GM21360 (cell line): Measurements from ENCODE around the gene APBA1.

ENCODE experiments used
- ATAC-seq: cut with Tn5 transposase; IDR thresholded peaks from one replicate; pipeline ENCODE4 v1.9.1; 2021; ENCODE audit warnings: mild to moderate bottlenecking, moderate library complexity; ENCODE audit not compliant: unreplicated experiment

The APBA1 gene

DNA sequence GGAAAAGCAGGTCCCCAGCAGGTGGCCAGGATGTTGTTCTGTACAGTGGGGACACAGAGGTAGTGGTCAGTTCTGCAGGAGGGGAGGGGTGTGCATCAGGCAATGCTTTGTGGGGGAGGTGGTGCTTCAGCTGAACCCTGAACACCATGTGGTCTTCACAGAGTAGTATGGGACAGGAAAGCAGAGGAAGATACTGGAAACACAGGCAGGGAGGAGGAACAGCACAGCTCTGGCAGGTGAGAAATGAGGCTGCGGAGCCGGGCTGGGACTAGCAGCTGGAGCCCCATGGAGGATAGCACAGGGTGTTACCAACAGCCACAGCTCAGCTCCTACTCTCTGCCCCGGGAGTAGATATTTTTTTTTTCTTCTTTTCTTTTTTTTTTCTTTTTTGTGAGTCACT, 185.7 kb downstream of the APBA1 start:
- ATAC-seq: no peak

- ATAC-seq: no peak
These were observed 186.7 kb downstream of the APBA1 start for GRCh38 chr9:69485466-69485865.

- no peak for ATAC-seq
These were observed 188.2 kb downstream of the APBA1 start for GRCh38 chr9:69483886-69484422.

DNA sequence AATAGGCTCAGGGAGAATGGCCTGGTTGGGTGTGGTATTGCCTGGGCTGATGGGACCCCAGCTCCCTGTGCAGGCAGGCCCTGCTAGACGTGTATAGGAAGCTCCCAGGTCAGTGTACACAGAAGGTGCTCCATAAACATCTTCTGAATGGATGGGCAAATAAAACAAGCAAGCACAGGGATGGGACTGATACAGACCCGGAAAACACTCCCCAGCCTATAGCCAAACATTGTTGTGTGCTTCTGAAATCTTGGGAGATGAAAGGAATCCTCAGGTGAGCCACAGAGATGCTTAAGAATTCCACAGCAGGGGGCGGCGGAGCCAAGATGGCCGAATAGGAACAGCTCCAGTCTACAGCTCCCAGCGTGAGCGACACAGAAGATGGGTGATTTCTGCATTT, 195.4 kb downstream of the APBA1 start:
- ATAC-seq: no peak

DNA sequence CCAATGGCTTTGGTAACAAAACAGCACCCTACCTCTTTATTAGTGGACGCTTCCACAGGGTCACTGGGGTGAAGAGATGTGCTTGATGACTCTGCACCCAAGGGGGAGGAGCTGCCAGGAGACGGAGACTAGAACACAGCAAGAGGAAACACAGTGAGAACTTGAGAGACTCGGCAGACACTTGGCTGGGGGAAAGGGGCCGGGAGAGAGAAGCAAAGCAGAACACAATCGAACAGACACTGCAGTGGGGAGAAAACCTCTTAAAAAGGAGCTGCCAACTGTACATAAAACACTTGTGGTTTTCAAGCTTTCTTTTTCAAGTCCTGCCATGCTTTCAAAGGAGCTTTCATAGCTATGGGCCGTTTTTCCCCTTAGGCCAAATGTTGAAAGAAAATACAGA, 196.2 kb downstream of the APBA1 start:
- ATAC-seq: no peak

- ATAC-seq: no peak
These were observed 197.3 kb downstream of the APBA1 start for GRCh38 chr9:69474821-69475220.

DNA sequence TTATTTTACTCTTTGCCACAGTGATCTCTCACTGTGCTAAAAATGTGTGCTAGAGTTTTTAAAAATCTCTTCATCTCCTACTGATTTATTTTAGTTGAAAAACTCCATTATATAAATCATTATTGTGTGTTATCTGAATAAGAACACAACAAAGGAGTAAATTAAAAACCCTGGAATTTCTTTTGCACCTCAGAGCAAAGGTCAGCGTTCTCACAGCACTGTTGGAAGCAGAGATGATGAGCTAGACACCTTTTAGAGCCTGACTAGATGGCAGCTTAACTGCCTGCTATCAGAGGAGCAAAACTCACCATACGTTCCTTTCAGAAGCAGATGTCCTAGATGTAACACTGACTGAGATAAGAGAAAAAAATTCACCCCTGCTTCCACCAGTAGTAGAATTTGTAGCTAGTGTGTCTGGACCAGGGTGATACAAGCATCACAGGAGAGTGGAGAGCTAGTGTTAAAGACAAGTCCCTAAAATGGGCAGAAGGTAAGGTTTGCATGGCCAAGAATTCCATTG, 200.0 kb downstream of the APBA1 start:
- ATAC-seq: no peak

GRCh38 chr9:69471433-69471832, 200.7 kb downstream of the APBA1 start:
- no peak for ATAC-seq

DNA sequence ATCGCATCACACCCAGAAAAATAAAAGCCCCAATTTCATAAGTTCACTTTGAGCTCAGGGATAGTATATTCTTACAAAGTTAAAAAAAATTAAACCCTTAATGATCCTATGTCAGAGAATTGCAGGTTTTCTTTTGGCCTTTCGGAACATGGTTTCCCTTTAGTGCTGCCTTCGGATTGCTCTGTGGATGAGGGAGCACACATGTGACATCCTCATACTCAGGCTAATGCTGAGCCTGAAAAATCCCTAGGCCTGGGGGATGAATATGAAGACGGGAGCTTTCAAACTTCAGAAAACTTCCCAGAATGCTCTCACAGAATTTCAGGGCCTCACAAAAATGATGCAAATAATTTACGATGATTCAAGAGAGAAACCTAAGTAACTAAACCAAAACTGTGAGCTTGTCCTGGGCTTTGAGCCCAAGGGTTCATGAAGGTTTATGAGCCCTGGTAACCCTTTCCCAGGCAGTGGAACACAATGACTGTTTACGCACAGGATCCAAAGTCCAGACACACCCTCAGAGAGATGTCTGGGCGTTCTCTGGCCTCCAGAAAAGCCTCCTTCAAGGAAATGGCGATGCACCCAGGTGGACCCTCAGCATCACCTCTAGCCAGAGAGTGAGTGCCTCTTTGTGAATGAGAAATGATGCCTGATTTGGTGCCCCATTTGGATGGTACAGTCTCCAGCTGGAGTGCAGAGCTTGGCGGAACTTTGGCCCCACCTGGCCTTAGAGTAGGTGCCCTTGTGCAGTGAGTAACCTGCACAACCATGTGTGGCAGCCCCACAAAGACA, 201.8 kb downstream of the APBA1 start:
- ATAC-seq: no peak

- no peak for ATAC-seq
These were observed 203.0 kb downstream of the APBA1 start for GRCh38 chr9:69469136-69469535.

DNA sequence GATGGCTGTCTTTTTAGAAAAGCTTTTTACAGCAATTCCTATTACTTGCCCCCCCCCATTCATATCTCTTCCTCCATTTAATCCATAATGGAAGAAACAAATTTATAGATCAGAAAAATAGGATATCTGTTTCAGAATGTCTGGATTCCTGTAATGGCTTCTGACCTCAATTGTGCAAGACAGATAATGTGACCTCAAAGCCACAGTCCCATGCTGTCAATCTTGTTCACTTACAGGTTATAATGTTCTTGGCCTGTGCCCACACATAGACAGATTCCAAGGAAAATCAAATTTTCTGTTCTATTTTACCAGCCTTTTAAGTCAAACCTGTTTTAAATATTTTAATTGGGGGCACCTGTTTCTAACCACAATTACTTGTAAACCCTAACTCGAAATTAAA, 203.8 kb downstream of the APBA1 start:
- ATAC-seq: no peak

DNA sequence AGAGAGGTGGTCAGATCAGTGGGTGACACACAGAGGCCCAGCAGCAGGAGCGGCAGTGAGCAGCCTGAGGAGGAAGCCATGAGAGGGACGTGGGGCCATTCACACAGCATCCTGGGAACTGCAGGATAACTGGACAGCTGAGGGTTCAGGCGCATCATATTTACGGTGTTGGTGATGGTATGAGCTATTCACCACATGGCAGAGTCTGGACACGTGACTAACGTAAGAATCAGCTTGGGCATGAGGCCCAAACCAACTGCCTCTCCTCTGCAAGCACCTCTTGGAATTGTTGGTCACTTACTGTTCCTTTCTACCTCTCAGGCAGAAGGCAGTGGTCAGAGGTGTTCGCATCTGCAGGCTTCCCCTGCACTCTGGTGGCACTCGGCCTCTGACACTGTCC, 206.0 kb downstream of the APBA1 start:
- ATAC-seq: no peak

DNA sequence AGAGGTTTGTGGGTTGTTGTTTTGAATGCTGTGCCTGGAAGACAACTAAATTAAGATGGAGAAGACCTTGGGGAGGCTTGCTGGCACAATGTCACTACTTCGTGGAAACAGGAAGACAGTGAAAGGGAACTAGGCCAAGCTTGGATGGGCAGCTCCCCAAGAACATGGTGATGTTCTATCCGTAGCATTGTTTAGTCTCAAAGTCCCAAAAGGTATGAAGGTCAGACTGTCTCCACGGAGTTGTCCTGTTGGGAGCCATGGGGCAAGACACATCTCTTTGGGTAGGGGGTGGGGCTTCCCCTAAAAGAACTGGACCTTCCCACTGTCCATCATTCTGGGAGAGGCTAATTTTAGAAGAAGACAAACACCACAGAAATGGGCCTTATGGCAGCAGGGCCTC, 206.7 kb downstream of the APBA1 start:
- no peak for ATAC-seq

DNA sequence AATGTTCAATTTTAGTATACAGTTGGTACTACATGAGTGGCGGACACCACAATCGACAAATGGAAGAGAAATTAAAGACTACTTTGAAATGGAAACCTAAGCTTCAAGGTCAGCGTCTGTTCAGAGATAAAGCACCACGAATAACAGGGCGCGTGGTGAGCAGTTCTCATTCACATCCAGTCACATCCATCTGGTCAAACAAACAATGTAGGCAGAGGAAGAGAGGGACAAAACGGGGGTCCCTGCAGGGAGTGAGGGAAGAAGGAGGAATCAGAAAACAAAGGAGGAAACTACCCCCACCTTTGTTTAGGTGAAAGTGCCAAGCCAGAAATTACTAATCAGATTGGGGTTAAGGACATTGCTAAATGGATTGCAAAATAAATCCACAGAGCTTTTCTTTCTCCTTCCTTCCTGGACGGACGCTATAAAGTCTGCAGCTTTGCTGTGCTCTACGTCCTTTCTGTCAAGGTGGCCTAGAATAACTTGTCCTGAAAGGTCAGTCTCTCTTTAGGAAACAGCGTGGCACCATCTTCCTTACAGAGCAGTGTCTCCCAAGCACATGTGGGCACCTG, 208.6 kb downstream of the APBA1 start:
- ATAC-seq: no peak

GRCh38 chr9:69462394-69462793, 209.8 kb downstream of the APBA1 start:
- no peak for ATAC-seq

DNA sequence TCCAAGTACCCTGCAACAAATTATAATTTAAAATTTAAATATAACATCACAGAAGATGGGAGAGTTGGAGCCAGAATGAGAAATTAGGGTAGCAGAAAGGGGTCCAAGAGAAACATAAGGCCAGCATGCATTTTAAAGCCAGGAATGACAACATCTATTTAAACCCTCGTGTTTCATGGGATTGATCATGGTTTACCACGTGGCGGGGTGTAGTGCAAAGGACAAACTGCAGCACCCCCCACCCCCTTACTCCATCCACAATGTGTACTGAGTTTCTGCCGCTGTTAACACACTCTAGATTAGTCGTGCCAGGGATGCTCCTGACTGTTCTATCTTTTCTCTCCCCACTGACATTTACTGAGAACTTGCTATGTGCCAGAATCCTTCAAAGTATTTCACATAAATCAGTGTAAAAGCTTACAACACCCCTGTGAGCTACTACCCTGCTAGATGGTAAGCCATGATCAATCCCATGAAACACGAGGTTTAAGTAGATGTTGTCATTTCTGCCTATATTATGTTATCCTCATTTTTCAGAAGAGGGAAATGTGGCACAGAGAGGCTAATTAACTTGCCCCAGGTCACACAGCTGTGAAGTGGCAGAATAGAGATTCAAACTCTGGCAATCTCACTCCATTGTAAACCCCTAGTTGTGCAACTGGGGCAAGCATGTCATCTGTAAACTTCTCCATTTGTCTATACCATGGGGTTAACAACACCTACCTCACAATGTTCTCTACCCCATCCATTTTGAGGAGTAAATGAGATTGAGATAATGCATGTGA, 210.9 kb downstream of the APBA1 start:
- ATAC-seq: no peak

DNA sequence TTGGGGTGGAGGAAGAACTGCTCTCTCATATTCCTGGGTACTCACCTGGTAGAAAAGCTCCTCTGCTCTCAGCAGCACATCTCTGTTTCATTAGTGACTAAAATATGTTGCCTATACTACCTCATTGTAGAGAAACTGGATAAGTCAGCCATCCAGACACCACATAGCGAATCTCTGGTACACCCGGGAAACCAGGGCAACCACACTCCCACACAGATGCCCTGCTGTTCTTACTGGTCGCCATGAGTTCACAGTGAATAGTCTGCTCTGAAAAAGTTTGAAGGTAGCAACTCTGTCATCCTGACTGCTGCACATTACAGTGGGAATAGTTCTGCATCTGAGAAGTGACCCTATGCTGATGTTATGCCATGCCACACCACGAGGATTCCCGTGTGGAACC, 212.2 kb downstream of the APBA1 start:
- ATAC-seq: no peak

GRCh38 chr9:69458176-69458575, 214.0 kb downstream of the APBA1 start:
- no peak for ATAC-seq

GRCh38 chr9:69456201-69456600, 216.0 kb downstream of the APBA1 start:
- ATAC-seq: no peak

DNA sequence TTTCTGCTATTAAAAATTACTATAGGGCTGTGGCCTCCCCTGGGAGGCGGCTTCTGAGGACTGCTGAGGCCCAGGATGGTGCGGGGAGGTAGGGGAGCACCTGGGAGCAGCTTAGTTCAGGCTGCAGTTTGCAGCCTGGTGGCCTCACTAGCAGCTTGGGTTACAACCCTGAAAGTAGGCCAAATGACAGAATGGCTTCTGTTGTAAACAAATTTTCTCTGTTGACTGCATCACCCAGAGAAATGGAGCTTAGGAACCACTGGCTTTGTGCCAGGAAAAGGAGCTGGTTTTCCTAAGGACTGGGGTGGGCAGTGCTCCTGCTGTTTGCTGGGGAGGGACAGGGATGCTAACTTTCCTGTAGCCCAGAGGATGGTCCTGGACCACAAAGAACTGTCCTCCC, 216.9 kb downstream of the APBA1 start:
- no peak for ATAC-seq

DNA sequence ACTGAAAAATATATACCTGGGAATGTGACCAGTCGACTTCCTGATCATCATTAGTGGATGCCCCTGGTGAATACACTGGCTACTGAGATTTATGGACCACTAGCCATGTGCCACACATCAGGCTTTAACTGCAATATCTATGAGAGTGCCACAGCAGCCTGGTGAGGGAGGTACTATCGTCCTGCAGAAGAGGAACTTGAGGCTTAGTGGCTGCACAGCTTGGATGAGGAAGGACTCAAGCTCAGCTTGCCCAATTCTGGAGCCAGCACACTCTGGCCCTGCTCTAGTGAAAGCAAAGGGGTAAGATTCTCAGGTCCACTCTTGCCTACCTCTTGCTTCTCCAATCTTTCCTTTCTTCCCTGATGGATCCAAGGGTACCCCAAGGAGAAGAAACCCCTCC, 217.8 kb downstream of the APBA1 start:
- ATAC-seq: no peak

DNA sequence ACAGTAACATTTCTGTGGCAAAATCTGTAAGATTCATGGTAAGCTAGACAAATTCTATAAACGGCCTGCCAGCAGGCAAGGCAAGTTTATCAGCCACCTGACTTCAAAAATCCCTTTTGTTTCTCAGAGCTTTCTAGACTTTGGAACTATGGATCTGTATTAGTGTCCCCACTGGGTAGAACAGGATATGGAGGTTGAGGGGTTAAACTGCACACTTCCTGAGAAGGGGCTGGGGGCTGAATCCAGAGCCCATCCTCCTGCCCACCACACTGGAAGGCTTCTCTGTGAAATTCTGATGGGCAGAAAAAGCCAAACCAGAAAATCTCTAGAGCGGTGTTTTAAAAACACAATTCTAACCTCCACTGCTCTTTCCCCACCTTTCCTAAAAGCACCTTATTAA, 218.4 kb downstream of the APBA1 start:
- no peak for ATAC-seq
